ENCODE data around the gene PRRG4. TPM values are rescaled to one million over a fixed set of nuclear protein-coding genes. Genes with fewer than 3 reads are reported as not detected.

Gene PRRG4
- total RNA-seq, 2 donors from 2014 or later: 2.9 to 3.7 TPM

DNA sequence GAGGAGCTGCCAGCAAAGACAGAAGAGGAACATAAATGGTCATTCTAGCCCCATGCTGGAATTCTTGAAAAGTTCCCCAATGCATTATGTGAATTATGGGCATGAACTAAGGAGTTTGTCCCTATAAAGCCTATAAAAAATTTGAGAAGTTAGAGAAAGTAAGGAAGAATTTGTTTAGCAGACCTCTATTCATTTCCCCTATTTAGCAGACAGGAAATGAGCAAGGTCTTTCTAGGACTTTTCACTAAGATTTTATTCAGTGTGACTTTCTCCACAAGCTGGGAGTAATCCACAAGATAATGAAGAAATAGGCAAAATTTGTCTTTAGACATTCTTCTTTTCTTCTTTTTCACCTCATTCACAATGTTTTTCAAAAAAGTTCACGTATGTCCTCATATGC, 20.0 kb downstream of the PRRG4 start:
- no peaks in the 10 kb centered on the region for H3K9me3 ChIP-seq (ENCODE audit: control insufficient read depth, low read length)
- no peak overlapping the region for H3K27ac Mint-ChIP-seq

DNA sequence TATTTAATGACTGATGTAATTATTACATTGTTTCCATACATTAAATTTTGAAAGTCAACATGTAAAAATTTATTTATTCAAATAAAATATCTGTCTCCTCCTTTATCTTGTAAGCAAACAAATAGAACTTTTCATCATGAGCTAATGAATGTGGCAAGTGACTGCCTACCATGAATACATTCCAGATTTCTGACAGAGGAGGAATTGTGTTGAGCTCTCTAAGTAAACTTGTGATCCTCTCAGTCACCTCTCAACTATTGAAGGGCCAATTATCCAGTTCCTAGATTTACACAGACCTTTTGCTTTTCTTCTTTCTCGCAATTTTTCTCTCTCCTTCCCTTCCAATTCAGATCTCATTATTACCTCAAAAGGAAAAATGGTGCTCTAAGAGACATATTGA, 21.5 kb downstream of the PRRG4 start:
- no peak for DNase-seq
- no peak overlapping the region for H3K9ac ChIP-seq (ENCODE audit: extremely low read depth, low read length, poor library complexity, severe bottlenecking)
- Mint-ChIP-seq H3K36me3 (ENCODE audit: low read depth) (peaks cover 7% of the 10 kb centered on the region), H3K27ac (no peak overlapping the region), H3K4me3 (no peak overlapping the region), H3K4me1 (peaks cover 5% of the 10 kb centered on the region), H3K9me3 (no peaks in the 10 kb centered on the region), H3K27me3 (ENCODE audit: insufficient read depth) (no peaks in the 10 kb centered on the region)
- H3K9me3 ChIP-seq (ENCODE audit: control insufficient read depth, low read length): no peaks in the 10 kb centered on the region
- no peak overlapping the region for H3K27ac ChIP-seq (ENCODE audit: low read depth, low read length)
- H3K4me3 ChIP-seq (ENCODE audit: low read length): no peak overlapping the region
- TF ChIP-seq, protein P1, sequence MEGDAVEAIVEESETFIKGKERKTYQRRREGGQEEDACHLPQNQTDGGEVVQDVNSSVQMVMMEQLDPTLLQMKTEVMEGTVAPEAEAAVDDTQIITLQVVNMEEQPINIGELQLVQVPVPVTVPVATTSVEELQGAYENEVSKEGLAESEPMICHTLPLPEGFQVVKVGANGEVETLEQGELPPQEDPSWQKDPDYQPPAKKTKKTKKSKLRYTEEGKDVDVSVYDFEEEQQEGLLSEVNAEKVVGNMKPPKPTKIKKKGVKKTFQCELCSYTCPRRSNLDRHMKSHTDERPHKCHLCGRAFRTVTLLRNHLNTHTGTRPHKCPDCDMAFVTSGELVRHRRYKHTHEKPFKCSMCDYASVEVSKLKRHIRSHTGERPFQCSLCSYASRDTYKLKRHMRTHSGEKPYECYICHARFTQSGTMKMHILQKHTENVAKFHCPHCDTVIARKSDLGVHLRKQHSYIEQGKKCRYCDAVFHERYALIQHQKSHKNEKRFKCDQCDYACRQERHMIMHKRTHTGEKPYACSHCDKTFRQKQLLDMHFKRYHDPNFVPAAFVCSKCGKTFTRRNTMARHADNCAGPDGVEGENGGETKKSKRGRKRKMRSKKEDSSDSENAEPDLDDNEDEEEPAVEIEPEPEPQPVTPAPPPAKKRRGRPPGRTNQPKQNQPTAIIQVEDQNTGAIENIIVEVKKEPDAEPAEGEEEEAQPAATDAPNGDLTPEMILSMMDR (conservative IDR thresholded peaks at IDR 0.05): no peak
- H3K27me3 ChIP-seq (ENCODE audit: control insufficient read depth, insufficient read depth, low read length, poor library complexity, severe bottlenecking): no peaks in the 10 kb centered on the region
- no peaks in the 10 kb centered on the region for H3K36me3 ChIP-seq (ENCODE audit: control insufficient read depth, insufficient read depth, low read length)
- WGBS, 2 experiments (ENCODE audit: insufficient coverage in 1 of 2, insufficient read length in 1 of 2): 100% methylated on average over 1 of the region's 1 CpG; no CpG with 5 or more reads in 1 of the 2 experiments
- H3K4me1 ChIP-seq (ENCODE audit: control insufficient read depth, insufficient read depth, low read length): no peaks in the 10 kb centered on the region

More for the DNA sequence above, 20.0 kb downstream of the PRRG4 start:
- no peak overlapping the region for H3K4me3 Mint-ChIP-seq
- no peak for DNase-seq
- no peak overlapping the region for H3K27ac ChIP-seq (ENCODE audit: low read depth, low read length)
- H3K27me3 Mint-ChIP-seq (ENCODE audit: insufficient read depth): no peaks in the 10 kb centered on the region
- H3K36me3 Mint-ChIP-seq (ENCODE audit: low read depth): peaks cover 7% of the 10 kb centered on the region
- H3K36me3 ChIP-seq (ENCODE audit: control insufficient read depth, insufficient read depth, low read length): no peaks in the 10 kb centered on the region
- no peak overlapping the region for H3K4me3 ChIP-seq (ENCODE audit: low read length)
- 86 to 93% methylated on average over 1 of the region's 1 CpG for WGBS, 2 experiments (ENCODE audit: insufficient coverage in 1 of 2, insufficient read length in 1 of 2)
- TF ChIP-seq, protein P1 (conservative IDR thresholded peaks at IDR 0.05): no peak
- H3K9ac ChIP-seq (ENCODE audit: extremely low read depth, low read length, poor library complexity, severe bottlenecking): no peak overlapping the region
- peaks cover 5% of the 10 kb centered on the region for H3K4me1 Mint-ChIP-seq
- H3K4me1 ChIP-seq (ENCODE audit: control insufficient read depth, insufficient read depth, low read length): no peaks in the 10 kb centered on the region
- no peaks in the 10 kb centered on the region for H3K27me3 ChIP-seq (ENCODE audit: control insufficient read depth, insufficient read depth, low read length, poor library complexity, severe bottlenecking)
- no peaks in the 10 kb centered on the region for H3K9me3 Mint-ChIP-seq

DNA sequence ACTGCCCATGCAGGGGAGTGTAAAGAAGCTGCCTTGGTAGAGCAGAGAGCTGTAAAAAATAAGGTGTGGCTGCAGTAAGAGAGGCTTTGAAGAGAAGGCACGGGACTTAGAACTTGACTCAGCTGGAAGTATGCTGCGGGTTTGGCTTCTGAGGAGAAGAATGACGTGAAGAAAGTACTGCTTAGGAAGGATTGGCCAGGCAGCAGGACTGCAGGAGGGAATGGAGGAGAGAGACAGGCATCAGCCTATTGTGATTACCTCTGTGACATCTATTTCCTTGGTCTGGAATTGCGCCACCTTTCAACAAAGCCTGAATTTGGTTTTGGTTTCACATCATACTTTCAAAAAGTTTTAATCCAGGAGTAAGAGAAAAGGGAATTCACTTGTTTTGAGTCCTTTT, 22.5 kb downstream of the PRRG4 start:
- Mint-ChIP-seq H3K9me3 (no peaks in the 10 kb centered on the region), H3K27ac (no peak overlapping the region), H3K27me3 (ENCODE audit: insufficient read depth) (no peaks in the 10 kb centered on the region), H3K4me3 (no peak overlapping the region), H3K36me3 (ENCODE audit: low read depth) (peaks cover 7% of the 10 kb centered on the region), H3K4me1 (peaks cover 5% of the 10 kb centered on the region)
- Histone ChIP-seq H3K9ac (ENCODE audit: extremely low read depth, low read length, poor library complexity, severe bottlenecking) (no peak overlapping the region), H3K4me3 (ENCODE audit: low read length) (no peak overlapping the region), H3K27ac (ENCODE audit: low read depth, low read length) (no peak overlapping the region), H3K4me1 (ENCODE audit: control insufficient read depth, insufficient read depth, low read length) (no peaks in the 10 kb centered on the region), H3K27me3 (ENCODE audit: control insufficient read depth, insufficient read depth, low read length, poor library complexity, severe bottlenecking) (no peaks in the 10 kb centered on the region), H3K9me3 (ENCODE audit: control insufficient read depth, low read length) (no peaks in the 10 kb centered on the region), H3K36me3 (ENCODE audit: control insufficient read depth, insufficient read depth, low read length) (no peaks in the 10 kb centered on the region)
- TF ChIP-seq, protein P1 (conservative IDR thresholded peaks at IDR 0.05): no peak
- no peak for DNase-seq
- 50 to 74% methylated on average over 2 to 4 of the region's 4 CpGs for WGBS, 2 experiments (ENCODE audit: insufficient coverage in 1 of 2, insufficient read length in 1 of 2)

All from endodermal cell (in vitro differentiated cells).